PC-3 (cell line): ENCODE results near the gene CZIB.

ENCODE experiments used
- EZH2 ChIP-seq: fragments of 300-600 bp; sonication (generic); IDR thresholded peaks from one replicate; pipeline ENCODE4 v1.6.1; 2017; ENCODE audit warnings: antibody characterized with exemption, mild to moderate bottlenecking, low read length; ENCODE audit not compliant: unreplicated experiment
- EZH2phosphoT487 ChIP-seq: fragments of 300-600 bp; sonication (generic); IDR thresholded peaks from 2 replicates; pipeline ENCODE4 v1.6.1; 2018; ENCODE audit warnings: mild to moderate bottlenecking, antibody characterized with exemption, low read length, borderline replicate concordance
- TF ChIP-seq, protein P1 (sequence below): fragments of 300-600 bp; sonication (generic); conservative IDR thresholded peaks from 2 replicates; pipeline ENCODE4 v1.5.1; 2017; ENCODE audit warnings: antibody characterized with exemption, low read depth, mild to moderate bottlenecking, low read length

- TF ChIP-seq, protein P1, sequence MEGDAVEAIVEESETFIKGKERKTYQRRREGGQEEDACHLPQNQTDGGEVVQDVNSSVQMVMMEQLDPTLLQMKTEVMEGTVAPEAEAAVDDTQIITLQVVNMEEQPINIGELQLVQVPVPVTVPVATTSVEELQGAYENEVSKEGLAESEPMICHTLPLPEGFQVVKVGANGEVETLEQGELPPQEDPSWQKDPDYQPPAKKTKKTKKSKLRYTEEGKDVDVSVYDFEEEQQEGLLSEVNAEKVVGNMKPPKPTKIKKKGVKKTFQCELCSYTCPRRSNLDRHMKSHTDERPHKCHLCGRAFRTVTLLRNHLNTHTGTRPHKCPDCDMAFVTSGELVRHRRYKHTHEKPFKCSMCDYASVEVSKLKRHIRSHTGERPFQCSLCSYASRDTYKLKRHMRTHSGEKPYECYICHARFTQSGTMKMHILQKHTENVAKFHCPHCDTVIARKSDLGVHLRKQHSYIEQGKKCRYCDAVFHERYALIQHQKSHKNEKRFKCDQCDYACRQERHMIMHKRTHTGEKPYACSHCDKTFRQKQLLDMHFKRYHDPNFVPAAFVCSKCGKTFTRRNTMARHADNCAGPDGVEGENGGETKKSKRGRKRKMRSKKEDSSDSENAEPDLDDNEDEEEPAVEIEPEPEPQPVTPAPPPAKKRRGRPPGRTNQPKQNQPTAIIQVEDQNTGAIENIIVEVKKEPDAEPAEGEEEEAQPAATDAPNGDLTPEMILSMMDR, result no peak
- TF ChIP-seq EZH2, result no peak
- no peak for TF ChIP-seq EZH2phosphoT487
Measured at GRCh38 chr1:53196017-53196484, 24.4 kb downstream of the CZIB start.
